GM23338 (cell line): Measurements from ENCODE around the gene DLST.

Experiments
- CREB1 ChIP-seq: fragments of 250-450 bp; sonication (Bioruptor Pico); IDR thresholded peaks from 2 replicates; pipeline ENCODE4 v1.5.0; 2020; ENCODE audit warnings: low read depth, mild to moderate bottlenecking, moderate library complexity
- ETS1 ChIP-seq: IDR thresholded peaks from 2 replicates; pipeline ENCODE4 v1.6.1; 2016; ENCODE audit warnings: antibody characterized with exemption
- EZH2 ChIP-seq: fragments of 200-600 bp; sonication (generic); IDR thresholded peaks from one replicate; pipeline ENCODE4 v1.8.0; 2017; ENCODE audit warnings: antibody characterized with exemption, mild to moderate bottlenecking, low read depth; ENCODE audit not compliant: unreplicated experiment
- JUNB ChIP-seq: IDR thresholded peaks from one replicate; pipeline ENCODE4 v1.6.1; 2016; ENCODE audit warnings: antibody characterized with exemption; ENCODE audit not compliant: unreplicated experiment
- POLR2AphosphoS5 ChIP-seq: IDR thresholded peaks from 2 replicates; pipeline ENCODE4 v1.6.1; 2016; ENCODE audit warnings: antibody characterized with exemption, low read depth
- ZNF331 ChIP-seq: fragments of 250-450 bp; sonication (Bioruptor Pico); IDR thresholded peaks from 2 replicates; pipeline ENCODE4 v1.5.0; 2020; ENCODE audit warnings: low read depth, mild to moderate bottlenecking, moderate library complexity
- TF ChIP-seq, protein P1 (sequence below), 2 experiments: fragments of 200-600 bp in 1 of 2; sonication (generic) in 1 of 2; conservative IDR thresholded peaks; 2 replicates each; pipeline versions ENCODE4 v1.5.1 to v1.6.1; 2016 to 2017; ENCODE audit warnings: antibody characterized with exemption in 2 of 2, low read depth in 2 of 2, mild to moderate bottlenecking in 2 of 2, moderate library complexity in 1 of 2
- TF ChIP-seq, protein P2 (sequence below): IDR thresholded peaks from one replicate; pipeline ENCODE4 v1.6.1; 2018; ENCODE audit warnings: antibody characterized with exemption; ENCODE audit not compliant: unreplicated experiment

DNA sequence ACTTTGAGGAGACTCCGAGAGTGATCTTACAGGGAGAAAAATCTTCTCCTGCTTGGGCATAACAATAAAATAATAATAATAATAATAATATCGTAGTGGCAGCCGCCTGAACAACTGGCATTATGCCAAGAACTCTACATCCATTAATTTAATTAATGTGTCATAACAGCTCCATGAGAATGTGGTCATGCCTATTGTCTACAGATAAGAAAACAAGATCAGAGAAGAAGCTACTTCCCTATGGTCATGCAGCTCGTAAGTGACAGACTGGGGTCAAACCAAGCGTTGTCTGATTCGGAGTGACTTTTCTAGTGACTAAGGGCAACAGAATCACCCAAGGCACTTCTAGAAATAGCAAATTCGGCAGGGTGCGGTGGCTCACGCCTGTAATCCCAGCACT lies 17.5 kb upstream of the DLST start:
- no peak for TF ChIP-seq CREB1 (CRISPR knock-in tag)
- TF ChIP-seq, protein P1, sequence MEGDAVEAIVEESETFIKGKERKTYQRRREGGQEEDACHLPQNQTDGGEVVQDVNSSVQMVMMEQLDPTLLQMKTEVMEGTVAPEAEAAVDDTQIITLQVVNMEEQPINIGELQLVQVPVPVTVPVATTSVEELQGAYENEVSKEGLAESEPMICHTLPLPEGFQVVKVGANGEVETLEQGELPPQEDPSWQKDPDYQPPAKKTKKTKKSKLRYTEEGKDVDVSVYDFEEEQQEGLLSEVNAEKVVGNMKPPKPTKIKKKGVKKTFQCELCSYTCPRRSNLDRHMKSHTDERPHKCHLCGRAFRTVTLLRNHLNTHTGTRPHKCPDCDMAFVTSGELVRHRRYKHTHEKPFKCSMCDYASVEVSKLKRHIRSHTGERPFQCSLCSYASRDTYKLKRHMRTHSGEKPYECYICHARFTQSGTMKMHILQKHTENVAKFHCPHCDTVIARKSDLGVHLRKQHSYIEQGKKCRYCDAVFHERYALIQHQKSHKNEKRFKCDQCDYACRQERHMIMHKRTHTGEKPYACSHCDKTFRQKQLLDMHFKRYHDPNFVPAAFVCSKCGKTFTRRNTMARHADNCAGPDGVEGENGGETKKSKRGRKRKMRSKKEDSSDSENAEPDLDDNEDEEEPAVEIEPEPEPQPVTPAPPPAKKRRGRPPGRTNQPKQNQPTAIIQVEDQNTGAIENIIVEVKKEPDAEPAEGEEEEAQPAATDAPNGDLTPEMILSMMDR (conservative IDR thresholded peaks at IDR 0.05; ENCODE audit: low read depth in 2 of 2), result no peak
- TF ChIP-seq EZH2, result no peak
- TF ChIP-seq, protein P2, sequence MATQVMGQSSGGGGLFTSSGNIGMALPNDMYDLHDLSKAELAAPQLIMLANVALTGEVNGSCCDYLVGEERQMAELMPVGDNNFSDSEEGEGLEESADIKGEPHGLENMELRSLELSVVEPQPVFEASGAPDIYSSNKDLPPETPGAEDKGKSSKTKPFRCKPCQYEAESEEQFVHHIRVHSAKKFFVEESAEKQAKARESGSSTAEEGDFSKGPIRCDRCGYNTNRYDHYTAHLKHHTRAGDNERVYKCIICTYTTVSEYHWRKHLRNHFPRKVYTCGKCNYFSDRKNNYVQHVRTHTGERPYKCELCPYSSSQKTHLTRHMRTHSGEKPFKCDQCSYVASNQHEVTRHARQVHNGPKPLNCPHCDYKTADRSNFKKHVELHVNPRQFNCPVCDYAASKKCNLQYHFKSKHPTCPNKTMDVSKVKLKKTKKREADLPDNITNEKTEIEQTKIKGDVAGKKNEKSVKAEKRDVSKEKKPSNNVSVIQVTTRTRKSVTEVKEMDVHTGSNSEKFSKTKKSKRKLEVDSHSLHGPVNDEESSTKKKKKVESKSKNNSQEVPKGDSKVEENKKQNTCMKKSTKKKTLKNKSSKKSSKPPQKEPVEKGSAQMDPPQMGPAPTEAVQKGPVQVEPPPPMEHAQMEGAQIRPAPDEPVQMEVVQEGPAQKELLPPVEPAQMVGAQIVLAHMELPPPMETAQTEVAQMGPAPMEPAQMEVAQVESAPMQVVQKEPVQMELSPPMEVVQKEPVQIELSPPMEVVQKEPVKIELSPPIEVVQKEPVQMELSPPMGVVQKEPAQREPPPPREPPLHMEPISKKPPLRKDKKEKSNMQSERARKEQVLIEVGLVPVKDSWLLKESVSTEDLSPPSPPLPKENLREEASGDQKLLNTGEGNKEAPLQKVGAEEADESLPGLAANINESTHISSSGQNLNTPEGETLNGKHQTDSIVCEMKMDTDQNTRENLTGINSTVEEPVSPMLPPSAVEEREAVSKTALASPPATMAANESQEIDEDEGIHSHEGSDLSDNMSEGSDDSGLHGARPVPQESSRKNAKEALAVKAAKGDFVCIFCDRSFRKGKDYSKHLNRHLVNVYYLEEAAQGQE, result no peak
- no peak for TF ChIP-seq ETS1
- no peak for TF ChIP-seq ZNF331 (CRISPR knock-in tag)
- no peak for TF ChIP-seq POLR2AphosphoS5
- TF ChIP-seq JUNB, result no peak
